NCI-H2029 (cell line): Measurements from ENCODE around the gene SLC35B2.

Experiments used
- DNase-seq: peaks from one replicate; lab custom pipeline; 2025; lab: John Stamatoyannopoulos, UW

Gene SLC35B2

GRCh38 chr6:44221961-44222335 is 35.4 kb downstream of the SLC35B2 start:
- DNase-seq = no peak

GRCh38 chr6:44221291-44221960 is 35.9 kb downstream of the SLC35B2 start:
- DNase-seq = peak; percentile 90

GRCh38 chr6:44220913-44221290 is 36.4 kb downstream of the SLC35B2 start:
- DNase-seq = no peak

- DNase-seq = no peak
Measured at GRCh38 chr6:44219815-44220784, 37.2 kb downstream of the SLC35B2 start.

GRCh38 chr6:44219053-44219814 is 38.1 kb downstream of the SLC35B2 start:
- peak; percentile 54 for DNase-seq

- DNase-seq = peak; percentile 26
Measured at GRCh38 chr6:44217332-44218143, 39.8 kb downstream of the SLC35B2 start.

GRCh38 chr6:44216677-44217331 is 40.5 kb downstream of the SLC35B2 start, which contains the start of gene MYMX:
TSS of gene MYMX (plus strand) at chr6:44216926. CDS start at chr6:44217472, 546 bp downstream.
- DNase-seq = no peak

- no peak for DNase-seq
Measured at GRCh38 chr6:44214307-44214706, 43.0 kb downstream of the SLC35B2 start.

GRCh38 chr6:44211284-44211683 is 46.0 kb downstream of the SLC35B2 start:
- no peak for DNase-seq

- DNase-seq = no peak
Measured at GRCh38 chr6:44207966-44208365, 49.4 kb downstream of the SLC35B2 start.
